GM21526 (cell line): ENCODE results near the gene SPTLC3.

Experiments used
- ATAC-seq: cut with Tn5 transposase; IDR thresholded peaks from one replicate; pipeline ENCODE4 v1.9.1; 2021; ENCODE audit warnings: moderate library complexity; ENCODE audit not compliant: unreplicated experiment, low FRiP score

Gene SPTLC3

GRCh38 chr20:13130061-13130706 lies 121.4 kb downstream of the SPTLC3 start:
- ATAC-seq = no peak

- ATAC-seq = no peak
Observed at GRCh38 chr20:13130707-13131103, 121.9 kb downstream of the SPTLC3 start.

- no peak for ATAC-seq
Observed at GRCh38 chr20:13131688-13132087, 122.9 kb downstream of the SPTLC3 start.

- ATAC-seq = no peak
Observed at GRCh38 chr20:13139459-13140150, 130.8 kb downstream of the SPTLC3 start.

- no peak for ATAC-seq
Observed at GRCh38 chr20:13140201-13140600, 131.4 kb downstream of the SPTLC3 start.

GRCh38 chr20:13140775-13141174 lies 132.0 kb downstream of the SPTLC3 start:
- ATAC-seq = no peak

GRCh38 chr20:13141546-13141945 lies 132.8 kb downstream of the SPTLC3 start:
- ATAC-seq = no peak

GRCh38 chr20:13142143-13142542 lies 133.4 kb downstream of the SPTLC3 start:
- no peak for ATAC-seq

- no peak for ATAC-seq
Observed at GRCh38 chr20:13147071-13147963, 138.5 kb downstream of the SPTLC3 start.

GRCh38 chr20:13147971-13148370 lies 139.2 kb downstream of the SPTLC3 start:
- ATAC-seq = no peak

- no peak for ATAC-seq
Observed at GRCh38 chr20:13148402-13148801, 139.6 kb downstream of the SPTLC3 start.

- no peak for ATAC-seq
Observed at GRCh38 chr20:13148961-13149360, 140.2 kb downstream of the SPTLC3 start.

GRCh38 chr20:13149371-13150105 lies 140.8 kb downstream of the SPTLC3 start:
- no peak for ATAC-seq

- ATAC-seq = no peak
Observed at GRCh38 chr20:13158369-13158768, 149.6 kb downstream of the SPTLC3 start.

GRCh38 chr20:13159889-13160288 lies 151.1 kb downstream of the SPTLC3 start:
- no peak for ATAC-seq

- ATAC-seq = no peak
Observed at GRCh38 chr20:13165203-13165602, 156.4 kb downstream of the SPTLC3 start.

GRCh38 chr20:13166011-13166410 lies 157.2 kb downstream of the SPTLC3 start:
- ATAC-seq = no peak

GRCh38 chr20:13166437-13166836 lies 157.7 kb downstream of the SPTLC3 start:
- no peak for ATAC-seq

GRCh38 chr20:13169086-13169485 lies 160.3 kb downstream of the SPTLC3 start:
- no peak for ATAC-seq

GRCh38 chr20:13170771-13171170 lies 162.0 kb downstream of the SPTLC3 start:
- no peak for ATAC-seq

- ATAC-seq = no peak
Observed at GRCh38 chr20:13173201-13173600, 164.4 kb downstream of the SPTLC3 start.
